HCT116 (cell line): ENCODE data around the gene SDK2. TPM values are rescaled to one million over a fixed set of nuclear protein-coding genes. Genes with fewer than 3 reads are reported as not detected.
A peak's percentile ranks its signal among the peaks of the same experiment; 100 is the strongest.

Experiments used
- ATAC-seq: fragments of 200-7000 bp; cut with Tn5 transposase; 2 replicates; pipeline ENCODE4 v1.9.1; 2020; ENCODE audit warnings: mild to moderate bottlenecking, moderate library complexity
- BruUV-seq: library from RNA; stranded (reverse); fragments of 400-500 nt; replicated peaks from 2 replicates; lab custom pipeline; 2021; lab: Mats Ljungman, UMichigan
- CTCF ChIA-PET: fragments of 300-600 bp; sonication (Branson Sonifier 250); formaldehyde crosslinking; loops from one replicate; lab custom pipeline; 2021; ENCODE audit warnings: antibody characterized with exemption; lab: Charles Lee
- POLR2A ChIA-PET: fragments of 300-600, 350-600 bp; sonication (Branson Sonifier 250); formaldehyde crosslinking; loops from one replicate; lab custom pipeline; 2021; ENCODE audit warnings: antibody characterized with exemption; lab: Charles Lee
- RAD21 ChIA-PET, 2 experiments: fragments of 300-600 bp; sonication (Branson Sonifier 250); formaldehyde crosslinking; loops; one replicate each; lab custom pipeline; 2023; ENCODE audit warnings: low total read pairs in 2 of 2; ENCODE audit not compliant: uncharacterized antibody in 2 of 2, unreplicated experiment in 2 of 2, low non-redundant PET in 1 of 2; lab: Charles Lee
- DNase-seq: peaks from one replicate; pipeline ENCODE4 v3.0.0-alpha.2; 2010; ENCODE audit warnings: low read depth, low spot score
- H2AFZ ChIP-seq: fragments of 200-600 bp; shearing (Covaris generic), sonication (generic); 2 replicates; pipeline ENCODE4 v1.6.1; 2017; ENCODE audit warnings: low read depth, mixed run types, mixed read lengths, antibody characterized with exemption, low read length; ENCODE audit not compliant: poor library complexity, severe bottlenecking
- H3K27ac ChIP-seq: 2 replicates; pipeline ENCODE4 v1.5.1; 2012; ENCODE audit warnings: low read depth, low read length
- H3K27me3 ChIP-seq: fragments of 200-600 bp; sonication (generic); 2 replicates; pipeline ENCODE4 v1.6.1; 2016; ENCODE audit warnings: mixed run types, low read length, mixed read lengths; ENCODE audit not compliant: insufficient read depth
- H3K36me3 ChIP-seq, 2 experiments: fragments of 200-500 bp in 1 of 2; fragments of 200-600 bp in 1 of 2; sonication (Bioruptor generic) in 1 of 2; sonication (generic) in 1 of 2; 2 replicates each; pipeline versions ENCODE4 v1.5.1 to v1.6.1; 2014 to 2016; ENCODE audit warnings: low read length in 2 of 2, inconsistent platforms in 1 of 2, mixed read lengths in 1 of 2, mixed run types in 1 of 2; ENCODE audit not compliant: insufficient read depth in 2 of 2, control insufficient read depth in 1 of 2
- H3K4me1 ChIP-seq, 2 experiments: fragments of 200-600 bp in 1 of 2; sonication (generic) in 1 of 2; 2 replicates each; pipeline versions ENCODE4 v1.5.1 to v1.6.1; 2012 to 2017; ENCODE audit warnings: low read length in 2 of 2, inconsistent platforms in 1 of 2, mild to moderate bottlenecking in 1 of 2, mixed read lengths in 1 of 2, mixed run types in 1 of 2, moderate library complexity in 1 of 2; ENCODE audit not compliant: insufficient read depth in 2 of 2, control insufficient read depth in 1 of 2
- H3K4me2 ChIP-seq: fragments of 200-600 bp; sonication (generic); 2 replicates; pipeline ENCODE4 v1.6.1; 2017; ENCODE audit warnings: mixed run types, low read length, mixed read lengths
- H3K4me3 ChIP-seq, 2 experiments: fragments of 200-600 bp in 1 of 2; sonication (generic) in 1 of 2; replicated peaks in 1 of 2; 2 replicates each; pipeline ENCODE4 v1.5.1; 2011 to 2016; ENCODE audit warnings: low read length in 2 of 2, control low read depth in 1 of 2, low read depth in 1 of 2, mild to moderate bottlenecking in 1 of 2, mixed read lengths in 1 of 2, mixed run types in 1 of 2
- H3K79me2 ChIP-seq: fragments of 200-600 bp; sonication (generic); 2 replicates; pipeline ENCODE4 v1.6.1; 2017; ENCODE audit warnings: mild to moderate bottlenecking, mixed run types, low read length, moderate library complexity, mixed read lengths; ENCODE audit not compliant: insufficient read depth
- H3K9ac ChIP-seq: fragments of 200-600 bp; sonication (generic); 2 replicates; pipeline ENCODE4 v1.6.1; 2016; ENCODE audit warnings: low read length, mixed read lengths
- H3K9me2 ChIP-seq: fragments of 200-600 bp; sonication (generic), shearing (Covaris generic); 2 replicates; pipeline ENCODE4 v1.6.1; 2017; ENCODE audit warnings: mixed run types, mild to moderate bottlenecking, moderate library complexity; ENCODE audit not compliant: insufficient read depth
- H3K9me3 ChIP-seq, 2 experiments: fragments of 200-500 bp in 1 of 2; fragments of 200-600 bp in 1 of 2; sonication (Bioruptor generic) in 1 of 2; sonication (generic) in 1 of 2; 2 replicates each; pipeline ENCODE4 v1.6.1; 2014 to 2017; ENCODE audit warnings: low read length in 2 of 2, mixed read lengths in 2 of 2, inconsistent platforms in 1 of 2, low read depth in 1 of 2, mild to moderate bottlenecking in 1 of 2, mixed run types in 1 of 2, moderate library complexity in 1 of 2; ENCODE audit not compliant: control insufficient read depth in 1 of 2, insufficient read depth in 1 of 2
- H4K20me1 ChIP-seq: fragments of 200-600 bp; sonication (generic), shearing (Covaris generic); 2 replicates; pipeline ENCODE4 v1.6.1; 2017; ENCODE audit warnings: mixed run types, mild to moderate bottlenecking, moderate library complexity; ENCODE audit not compliant: insufficient read depth
- CEBPB ChIP-seq: IDR thresholded peaks from 2 replicates; pipeline ENCODE4 v1.6.1; 2012; ENCODE audit warnings: low read depth
- EGR1 ChIP-seq: IDR thresholded peaks from 2 replicates; pipeline ENCODE4 v1.6.1; 2012; ENCODE audit warnings: low read depth
- ELF1 ChIP-seq: IDR thresholded peaks from 2 replicates; pipeline ENCODE4 v1.6.1; 2012; ENCODE audit warnings: low read depth, borderline replicate concordance
- EZH2phosphoT487 ChIP-seq: fragments of 200-600 bp; IDR thresholded peaks from 2 replicates; pipeline ENCODE4 v1.6.1; 2018; ENCODE audit warnings: antibody characterized with exemption, borderline replicate concordance
- FOSL1 ChIP-seq: IDR thresholded peaks from 2 replicates; pipeline ENCODE4 v1.6.1; 2012; ENCODE audit warnings: low read depth
- JUND ChIP-seq: IDR thresholded peaks from 2 replicates; pipeline ENCODE4 v1.6.1; 2012
- MAX ChIP-seq: IDR thresholded peaks from 2 replicates; pipeline ENCODE4 v1.6.1; 2012
- POLR2AphosphoS5 ChIP-seq: IDR thresholded peaks from 2 replicates; pipeline ENCODE4 v1.6.1; 2011; ENCODE audit warnings: mild to moderate bottlenecking, low read depth, low read length, moderate library complexity
- RAD21 ChIP-seq: IDR thresholded peaks from 2 replicates; pipeline ENCODE4 v1.6.1; 2012; ENCODE audit warnings: low read depth, mild to moderate bottlenecking
- REST ChIP-seq: IDR thresholded peaks from 2 replicates; pipeline ENCODE4 v1.6.1; 2012; ENCODE audit warnings: low read depth
- SP1 ChIP-seq: IDR thresholded peaks from 2 replicates; pipeline ENCODE4 v1.6.1; 2012; ENCODE audit warnings: low read depth
- TCF7L2 ChIP-seq: IDR thresholded peaks from 2 replicates; pipeline ENCODE4 v1.7.0; 2011; ENCODE audit warnings: borderline replicate concordance, inconsistent platforms; ENCODE audit not compliant: insufficient read depth, insufficient read length; ENCODE audit errors: extremely low read depth
- ZBTB33 ChIP-seq: IDR thresholded peaks from 2 replicates; pipeline ENCODE4 v1.6.1; 2011; ENCODE audit warnings: mild to moderate bottlenecking, low read length, moderate library complexity; ENCODE audit not compliant: insufficient replicate concordance; ENCODE audit errors: extremely low read depth
- ZFX ChIP-seq: fragments of 450-650 bp; IDR thresholded peaks from 2 replicates; pipeline ENCODE4 v1.6.1; 2017
- ZNF274 ChIP-seq: fragments of 200-500 bp; sonication (Bioruptor generic); IDR thresholded peaks from 2 replicates; pipeline ENCODE4 v1.6.1; 2014; ENCODE audit warnings: mild to moderate bottlenecking, low read depth, low read length, inconsistent platforms
- intact Hi-C: fragments of 100-400 bp; cut with micrococcal nuclease; formaldehyde crosslinking; loops from 2 replicates; pipeline ENCODE4 v1.10.0; 2022
- total RNA-seq: library from RNA; stranded (reverse); gene quantifications from one replicate; pipeline ENCODE4 v1.2.1, GENCODE V29; 2021; ENCODE audit not compliant: unreplicated experiment

The SDK2 gene
- total RNA-seq, 1 experiment from 2014 or later: 0.10 TPM

DNA sequence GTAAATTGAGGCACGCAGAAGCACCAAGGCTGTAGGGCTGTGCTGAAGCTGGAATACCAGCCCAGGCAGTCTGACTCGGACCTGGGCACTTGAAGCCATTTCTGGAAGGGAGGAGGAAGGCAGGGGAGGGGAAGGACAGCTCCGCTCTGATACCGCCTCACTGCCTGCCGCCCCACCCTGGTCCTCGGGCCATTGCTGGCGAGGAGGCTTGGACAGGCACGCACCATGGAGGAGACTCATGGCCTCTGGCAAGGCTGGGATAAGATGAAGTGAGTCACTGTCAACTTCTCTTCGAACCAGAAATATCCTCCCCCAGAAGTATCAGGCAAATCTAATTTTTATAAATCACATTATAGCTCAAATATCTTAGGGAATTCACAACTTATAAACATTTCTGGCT is 81.3 kb downstream of the SDK2 start (continued):
- no peak for TF ChIP-seq CEBPB

DNA sequence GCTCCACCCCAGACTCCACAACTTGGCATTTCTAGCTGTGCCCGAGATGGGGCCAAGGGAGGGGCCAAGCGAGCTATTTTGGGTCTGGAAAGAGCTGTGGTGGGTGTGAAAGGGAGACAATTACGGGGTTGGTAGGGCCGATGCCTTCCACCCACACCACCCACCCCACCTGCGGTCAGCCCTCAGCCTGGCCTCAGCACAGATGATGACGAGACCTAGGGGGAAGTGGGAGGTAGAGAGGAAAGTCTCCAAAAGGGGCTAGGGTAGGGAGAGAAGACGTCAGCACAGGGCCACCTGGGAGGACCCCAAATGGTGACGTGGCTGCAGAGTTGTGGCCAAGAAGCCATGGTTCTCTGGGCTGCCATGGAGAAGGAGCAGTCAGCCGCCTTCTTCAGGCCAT is 83.1 kb downstream of the SDK2 start:
- H3K27me3 ChIP-seq: peaks cover 19% of the 10 kb centered on the region
- H3K36me3 ChIP-seq: no peaks in the 10 kb centered on the region
- intact Hi-C loops: no loop called here
- BruUV-seq: no TSS peak
- no peak overlapping the region for H3K4me2 ChIP-seq
- H3K9ac ChIP-seq: no peak overlapping the region
- no peak overlapping the region for H3K4me3 ChIP-seq
- TF ChIP-seq TCF7L2 (no peak), ZFX (no peak), JUND (no peak), ELF1 (no peak), ZBTB33 (no peak), POLR2AphosphoS5 (no peak), EZH2phosphoT487 (no peak), EGR1 (no peak), MAX (no peak), ZNF274 (no peak), FOSL1 (no peak), RAD21 (no peak), SP1 (no peak), REST (no peak)
- TF ChIP-seq, all 23 proteins: peak for 0
- DNase-seq (no peak), ATAC-seq (peak; percentile 4; the same call in 1 of the 2 replicates)
- Histone ChIP-seq H3K27ac (no peak overlapping the region), H3K9me2 (no peaks in the 10 kb centered on the region), H3K4me1 (no peaks in the 10 kb centered on the region), H2AFZ (no peak overlapping the region), H4K20me1 (no peaks in the 10 kb centered on the region), H3K9me3 (no peaks in the 10 kb centered on the region), H3K79me2 (no peaks in the 10 kb centered on the region)
- ChIA-PET RAD21 (no interaction called here), CTCF (no interaction called here), POLR2A (no interaction called here)
